HepG2 (cell line): ENCODE results near the gene LILRB5. TPM values are rescaled to one million over a fixed set of nuclear protein-coding genes. Genes with fewer than 3 reads are reported as not detected.

Source experiments
- ARNT2 ChIP-seq: sonication (generic); formaldehyde crosslinking; IDR thresholded peaks from 2 replicates; pipeline ENCODE4 v1.8.0; 2022; ENCODE audit warnings: mild to moderate bottlenecking, low read depth, missing genetic modification reagents, moderate library complexity
- KAT2B ChIP-seq: fragments of 150-350 bp; IDR thresholded peaks from 2 replicates; pipeline ENCODE4 v1.6.1; 2014; ENCODE audit warnings: low read depth, low read length, borderline replicate concordance
- MED1 ChIP-seq: sonication (generic); formaldehyde crosslinking; IDR thresholded peaks from 2 replicates; pipeline ENCODE4 v1.4.0; 2020; ENCODE audit warnings: missing genetic modification reagents
- MIER2 ChIP-seq: IDR thresholded peaks from 2 replicates; pipeline ENCODE4 v1.6.1; 2016; ENCODE audit warnings: missing biosample characterization, missing genetic modification reagents
- SRY ChIP-seq: sonication (generic); formaldehyde crosslinking; IDR thresholded peaks from 2 replicates; pipeline ENCODE4 v1.8.0; 2022; ENCODE audit warnings: mild to moderate bottlenecking, missing genetic modification reagents
- TCF7L2 ChIP-seq: IDR thresholded peaks from 2 replicates; pipeline ENCODE4 v1.6.1; 2011; ENCODE audit warnings: mild to moderate bottlenecking, low read depth, low read length, moderate library complexity
- TEAD3 ChIP-seq: optimal IDR thresholded peaks from 2 replicates; pipeline ENCODE3; 2016; ENCODE audit warnings: borderline replicate concordance
- ZBTB10 ChIP-seq: sonication (generic); formaldehyde crosslinking; IDR thresholded peaks from 2 replicates; pipeline ENCODE4 v1.4.0; 2020; ENCODE audit warnings: missing genetic modification reagents, borderline replicate concordance
- ZKSCAN5 ChIP-seq: sonication (generic); formaldehyde crosslinking; IDR thresholded peaks from 2 replicates; pipeline ENCODE4 v1.5.1; 2020; ENCODE audit warnings: mild to moderate bottlenecking, missing genetic modification reagents
- ZNF510 ChIP-seq: sonication (generic); formaldehyde crosslinking; IDR thresholded peaks from 2 replicates; pipeline ENCODE4 v1.4.0; 2020; ENCODE audit warnings: low read depth, mild to moderate bottlenecking, missing genetic modification reagents
- ZNF703 ChIP-seq: sonication (generic); formaldehyde crosslinking; IDR thresholded peaks from 2 replicates; pipeline ENCODE4 v1.5.1; 2020; ENCODE audit warnings: missing genetic modification reagents, mild to moderate bottlenecking, moderate library complexity, borderline replicate concordance
- ZNF709 ChIP-seq: sonication (generic); formaldehyde crosslinking; IDR thresholded peaks from 2 replicates; pipeline ENCODE4 v1.5.0; 2020; ENCODE audit warnings: mild to moderate bottlenecking, missing genetic modification reagents
- ZNF710 ChIP-seq: sonication (generic); formaldehyde crosslinking; IDR thresholded peaks from 2 replicates; pipeline ENCODE4 v1.5.0; 2020; ENCODE audit warnings: mild to moderate bottlenecking, missing genetic modification reagents, borderline replicate concordance
- ZNF773 ChIP-seq: sonication (generic); formaldehyde crosslinking; IDR thresholded peaks from 2 replicates; pipeline ENCODE4 v1.4.0; 2020; ENCODE audit warnings: missing genetic modification reagents, borderline replicate concordance
- polyA plus RNA-seq, 8 experiments: library from polyadenylated mRNA; depleted of rRNA in 3 of 8; stranded (reverse) in 7 of 8; unstranded in 1 of 8; fragments of >200 nt; fragmentation: Illumina TruSeq in 4 of 8; extraction: Trizol in 4 of 8; gene quantifications; 2 replicates each; pipeline versions ENCODE4 v1.2.1 to v1.2.3, GENCODE V29; 2011 to 2016; ENCODE audit warnings: low read depth in 4 of 8, missing spikeins in 1 of 8, mixed read lengths in 1 of 8; ENCODE audit not compliant: insufficient read depth in 1 of 8
- total RNA-seq, 5 experiments: library from RNA; depleted of rRNA; stranded (reverse); fragments of >200 nt; fragmentation: Illumina TruSeq; extraction: Trizol; gene quantifications; 2 replicates each; pipeline ENCODE4 v1.2.3, GENCODE V29; 2016; ENCODE audit warnings: low read depth in 1 of 5
- TF ChIP-seq, protein P1 (sequence below): sonication (generic); formaldehyde crosslinking; IDR thresholded peaks from 2 replicates; pipeline ENCODE4 v1.8.0; 2022; ENCODE audit warnings: missing genetic modification reagents, mild to moderate bottlenecking, moderate library complexity, borderline replicate concordance
- TF ChIP-seq, protein P2 (sequence below): sonication (generic); formaldehyde crosslinking; IDR thresholded peaks from 2 replicates; pipeline ENCODE4 v1.8.1; 2023; ENCODE audit warnings: mild to moderate bottlenecking, missing genetic modification reagents
- TF ChIP-seq, protein P3 (sequence below): sonication (generic); formaldehyde crosslinking; IDR thresholded peaks from 2 replicates; pipeline ENCODE4 v1.4.0; 2020; ENCODE audit warnings: low read depth, mild to moderate bottlenecking, missing genetic modification reagents
- TF ChIP-seq, protein P4 (sequence below): sonication (generic); formaldehyde crosslinking; conservative IDR thresholded peaks from 2 replicates; pipeline ENCODE4 v1.5.0; 2020; ENCODE audit warnings: missing genetic modification reagents

Gene LILRB5
- total and polyA plus RNA-seq, 2 of the 13 experiments (the other 11 are each of a cell fraction or from before 2014, with no cell fraction given) = not detected

- TF ChIP-seq TEAD3 (CRISPR knock-in tag) (peak; percentile 95), ARNT2 (no peak), SRY (CRISPR knock-in tag) (peak; percentile 35; the same call in 1 of the 2 replicates), ZBTB10 (CRISPR knock-in tag) (no peak), KAT2B (no peak), ZKSCAN5 (no peak), ZNF709 (CRISPR knock-in tag) (no peak), ZNF773 (CRISPR knock-in tag) (no peak), MED1 (CRISPR knock-in tag) (no peak), TCF7L2 (no peak), MIER2 (CRISPR knock-in tag) (peak; percentile 65; the same call in 1 of the 2 replicates), ZNF510 (no peak), ZNF710 (CRISPR knock-in tag) (no peak), ZNF703 (CRISPR knock-in tag) (no peak)
- TF ChIP-seq, protein P1, sequence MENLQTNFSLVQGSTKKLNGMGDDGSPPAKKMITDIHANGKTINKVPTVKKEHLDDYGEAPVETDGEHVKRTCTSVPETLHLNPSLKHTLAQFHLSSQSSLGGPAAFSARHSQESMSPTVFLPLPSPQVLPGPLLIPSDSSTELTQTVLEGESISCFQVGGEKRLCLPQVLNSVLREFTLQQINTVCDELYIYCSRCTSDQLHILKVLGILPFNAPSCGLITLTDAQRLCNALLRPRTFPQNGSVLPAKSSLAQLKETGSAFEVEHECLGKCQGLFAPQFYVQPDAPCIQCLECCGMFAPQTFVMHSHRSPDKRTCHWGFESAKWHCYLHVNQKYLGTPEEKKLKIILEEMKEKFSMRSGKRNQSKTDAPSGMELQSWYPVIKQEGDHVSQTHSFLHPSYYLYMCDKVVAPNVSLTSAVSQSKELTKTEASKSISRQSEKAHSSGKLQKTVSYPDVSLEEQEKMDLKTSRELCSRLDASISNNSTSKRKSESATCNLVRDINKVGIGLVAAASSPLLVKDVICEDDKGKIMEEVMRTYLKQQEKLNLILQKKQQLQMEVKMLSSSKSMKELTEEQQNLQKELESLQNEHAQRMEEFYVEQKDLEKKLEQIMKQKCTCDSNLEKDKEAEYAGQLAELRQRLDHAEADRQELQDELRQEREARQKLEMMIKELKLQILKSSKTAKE (CRISPR knock-in tag) = no peak
- TF ChIP-seq, protein P2, sequence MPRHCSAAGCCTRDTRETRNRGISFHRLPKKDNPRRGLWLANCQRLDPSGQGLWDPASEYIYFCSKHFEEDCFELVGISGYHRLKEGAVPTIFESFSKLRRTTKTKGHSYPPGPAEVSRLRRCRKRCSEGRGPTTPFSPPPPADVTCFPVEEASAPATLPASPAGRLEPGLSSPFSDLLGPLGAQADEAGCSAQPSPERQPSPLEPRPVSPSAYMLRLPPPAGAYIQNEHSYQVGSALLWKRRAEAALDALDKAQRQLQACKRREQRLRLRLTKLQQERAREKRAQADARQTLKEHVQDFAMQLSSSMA (CRISPR knock-in tag) = no peak
- TF ChIP-seq, protein P3, sequence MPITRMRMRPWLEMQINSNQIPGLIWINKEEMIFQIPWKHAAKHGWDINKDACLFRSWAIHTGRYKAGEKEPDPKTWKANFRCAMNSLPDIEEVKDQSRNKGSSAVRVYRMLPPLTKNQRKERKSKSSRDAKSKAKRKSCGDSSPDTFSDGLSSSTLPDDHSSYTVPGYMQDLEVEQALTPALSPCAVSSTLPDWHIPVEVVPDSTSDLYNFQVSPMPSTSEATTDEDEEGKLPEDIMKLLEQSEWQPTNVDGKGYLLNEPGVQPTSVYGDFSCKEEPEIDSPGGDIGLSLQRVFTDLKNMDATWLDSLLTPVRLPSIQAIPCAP (CRISPR knock-in tag) = no peak
- TF ChIP-seq, protein P4, sequence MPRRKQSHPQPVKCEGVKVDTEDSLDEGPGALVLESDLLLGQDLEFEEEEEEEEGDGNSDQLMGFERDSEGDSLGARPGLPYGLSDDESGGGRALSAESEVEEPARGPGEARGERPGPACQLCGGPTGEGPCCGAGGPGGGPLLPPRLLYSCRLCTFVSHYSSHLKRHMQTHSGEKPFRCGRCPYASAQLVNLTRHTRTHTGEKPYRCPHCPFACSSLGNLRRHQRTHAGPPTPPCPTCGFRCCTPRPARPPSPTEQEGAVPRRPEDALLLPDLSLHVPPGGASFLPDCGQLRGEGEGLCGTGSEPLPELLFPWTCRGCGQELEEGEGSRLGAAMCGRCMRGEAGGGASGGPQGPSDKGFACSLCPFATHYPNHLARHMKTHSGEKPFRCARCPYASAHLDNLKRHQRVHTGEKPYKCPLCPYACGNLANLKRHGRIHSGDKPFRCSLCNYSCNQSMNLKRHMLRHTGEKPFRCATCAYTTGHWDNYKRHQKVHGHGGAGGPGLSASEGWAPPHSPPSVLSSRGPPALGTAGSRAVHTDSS (CRISPR knock-in tag) = no peak
Observed at GRCh38 chr19:54231077-54231931, 25.8 kb downstream of the LILRB5 start (continued).
